Right ventricle myocardium superior (tissue), 1 donor: Measurements from ENCODE around the gene FARP1. TPM values are rescaled to one million over a fixed set of nuclear protein-coding genes. Genes with fewer than 3 reads are reported as not detected.

Source experiments
- ATAC-seq: fragments of 200-7000 bp; cut with Tn5 transposase; one replicate; pipeline ENCODE4 v1.9.1; 2020; ENCODE audit warnings: mild to moderate bottlenecking; ENCODE audit not compliant: poor library complexity
- DNase-seq: peaks from one replicate; pipeline ENCODE4 v3.0.0-alpha.2; 2020
- intact Hi-C: fragments of 100-400 bp; cut with DNase I; formaldehyde crosslinking; loops from one replicate; pipeline ENCODE4 v1.11.2; 2022
- total RNA-seq: library from RNA; stranded (reverse); fragmentation: NEBNext Ultra II Directional; extraction: Animal tissue kit (Norgen Biotek cat#: 25700); gene quantifications from one replicate; pipeline ENCODE4 v1.2.1, GENCODE V29; 2021
- donor health status: DM: no; HTN: yes; CAD: no; lungs with severe emphysema.

Gene FARP1
- total RNA-seq, 1 donor from 2014 or later, result 11.1 TPM

DNA sequence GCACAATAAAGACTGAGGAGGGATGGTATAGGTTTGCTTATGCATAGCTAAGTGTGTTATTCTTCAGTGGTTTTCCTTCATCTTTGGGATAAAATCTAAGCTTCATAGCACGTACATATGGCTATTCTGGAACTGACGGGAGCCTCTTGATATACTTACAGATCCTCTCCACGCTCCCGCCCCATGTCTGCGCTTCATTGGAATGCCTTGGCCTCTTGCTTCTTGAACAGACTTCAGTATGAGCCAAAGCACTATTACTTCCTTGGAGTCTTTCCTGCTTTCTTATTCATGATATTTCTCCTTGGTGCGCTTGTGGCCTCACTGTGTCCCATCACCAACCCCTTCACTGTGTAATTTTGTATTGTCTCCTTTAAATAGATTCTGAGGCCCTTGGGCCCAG is 145.3 kb downstream of the FARP1 start:
- no peak for ATAC-seq
- intact Hi-C loops, result no loop called here

DNA sequence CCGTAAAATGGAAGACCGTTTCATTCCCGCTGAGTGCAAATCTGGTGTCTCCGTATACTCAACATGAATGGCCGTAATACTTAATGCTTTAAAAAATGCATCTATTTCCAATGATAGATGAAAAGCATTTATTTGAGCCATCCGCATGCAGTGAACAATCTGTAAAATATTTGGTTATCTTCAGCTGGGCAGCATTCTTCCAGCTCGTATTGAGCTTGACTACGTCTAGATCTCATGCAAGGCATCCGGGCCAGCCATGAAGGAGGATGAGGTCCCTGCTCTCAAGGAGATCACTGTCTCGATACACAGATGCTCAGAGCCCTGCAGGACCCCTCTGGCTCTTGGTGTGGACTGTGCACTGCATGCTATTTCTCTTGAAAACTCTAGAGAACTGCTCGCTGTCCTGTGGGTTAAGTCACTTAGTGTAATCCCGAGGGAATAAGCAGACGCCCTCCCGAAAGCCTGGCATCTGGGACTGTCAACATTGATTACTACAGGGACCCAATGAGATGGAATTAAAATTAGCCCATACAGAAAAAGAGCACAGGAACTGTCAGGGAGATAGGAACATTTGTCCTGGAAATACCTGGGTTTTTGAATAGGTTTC is 146.5 kb downstream of the FARP1 start:
- no peak for DNase-seq
- ATAC-seq, result no peak
- intact Hi-C loops, result no loop called here

More for the DNA sequence above, 145.3 kb downstream of the FARP1 start:
- DNase-seq, result no peak

DNA sequence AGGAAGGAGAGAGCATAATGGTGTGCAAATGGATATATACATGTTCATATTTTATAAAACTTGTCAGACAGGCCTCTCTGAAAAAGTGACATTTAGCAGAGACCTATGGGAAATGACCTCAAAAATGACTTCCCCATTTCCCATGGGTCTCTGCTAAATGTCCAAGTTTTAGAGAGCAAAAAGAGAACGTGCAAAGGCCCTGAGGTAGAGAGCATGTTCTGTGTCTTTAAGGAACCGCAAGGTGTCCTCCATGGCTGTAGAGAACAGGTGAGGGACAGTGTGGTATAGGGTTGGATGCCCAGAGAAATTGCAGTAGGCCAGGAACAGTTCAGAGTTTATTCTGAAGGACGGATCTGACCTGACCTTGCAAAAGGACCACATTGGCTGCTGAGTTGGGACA is 147.4 kb downstream of the FARP1 start:
- intact Hi-C loops, result no loop called here
- no peak for ATAC-seq
- DNase-seq, result no peak

DNA sequence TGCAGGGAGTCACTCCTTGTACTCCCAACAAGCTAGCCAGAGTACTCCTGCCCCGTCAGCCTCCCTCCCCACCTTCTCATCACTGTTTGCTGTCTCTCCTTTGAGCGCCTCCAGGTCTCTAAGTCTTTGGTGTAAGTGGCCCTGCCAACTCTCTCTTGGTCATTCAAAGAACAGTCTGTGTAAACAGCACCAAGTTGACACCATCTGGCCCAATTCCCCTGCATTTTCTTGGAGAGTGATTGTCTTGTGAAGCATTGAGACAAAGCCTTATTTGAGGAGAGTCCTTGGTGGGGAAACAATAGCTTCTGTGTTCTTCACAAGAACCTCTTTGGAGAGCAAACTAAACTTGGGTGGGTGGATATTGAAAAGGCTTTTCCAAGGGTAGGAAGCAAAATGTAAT is 148.8 kb downstream of the FARP1 start:
- DNase-seq, result no peak
- no peak for ATAC-seq
- intact Hi-C loops, result no loop called here

DNA sequence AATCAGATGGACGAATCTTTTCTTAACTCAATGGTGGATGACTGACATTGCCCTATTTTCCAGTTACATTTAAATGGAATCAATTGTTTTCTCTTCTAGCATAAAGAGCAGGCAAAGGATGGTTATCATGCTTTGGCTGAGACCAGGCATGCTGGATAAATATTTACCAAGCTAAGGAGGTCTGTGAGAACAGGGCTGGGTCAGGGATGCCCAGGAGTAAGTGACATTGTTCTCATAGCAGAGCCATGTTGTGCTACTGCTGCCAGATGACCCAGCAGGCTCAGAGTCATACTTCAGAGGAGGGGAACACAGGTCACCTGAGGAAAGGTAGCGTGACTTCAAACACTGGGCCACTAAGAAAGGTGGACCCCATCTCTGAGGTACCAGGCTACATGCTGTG is 150.2 kb downstream of the FARP1 start:
- intact Hi-C loops, result no loop called here
- DNase-seq, result no peak
- ATAC-seq, result no peak

DNA sequence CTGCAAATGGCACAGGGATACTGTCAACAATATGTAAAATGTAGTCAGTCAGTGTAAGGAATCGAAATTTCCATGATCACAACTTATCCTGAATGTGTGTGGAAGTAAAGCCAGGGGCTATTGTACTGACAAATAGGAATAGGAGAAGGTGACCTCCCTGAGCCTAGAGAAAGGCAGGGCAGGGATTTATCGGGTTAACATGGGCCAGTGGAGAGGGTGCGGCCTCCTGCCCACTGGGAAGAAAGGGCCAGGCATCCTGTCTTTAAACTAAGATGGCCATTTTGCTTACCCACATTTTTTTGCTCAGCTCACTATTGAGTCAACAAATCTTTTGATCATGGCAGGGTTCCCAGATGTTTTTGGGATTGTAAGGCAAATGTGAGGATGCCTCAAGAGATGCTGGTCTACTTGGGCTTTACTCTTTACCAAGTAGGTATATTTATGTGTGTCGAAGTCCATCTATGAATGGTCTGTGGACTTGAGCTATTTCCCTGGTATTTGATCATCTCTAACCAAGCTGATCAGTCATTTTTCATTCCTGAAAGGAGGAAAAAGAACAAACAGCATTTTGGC is 150.8 kb downstream of the FARP1 start:
- DNase-seq (no peak), ATAC-seq (no peak)
- intact Hi-C loops, result no loop called here

DNA sequence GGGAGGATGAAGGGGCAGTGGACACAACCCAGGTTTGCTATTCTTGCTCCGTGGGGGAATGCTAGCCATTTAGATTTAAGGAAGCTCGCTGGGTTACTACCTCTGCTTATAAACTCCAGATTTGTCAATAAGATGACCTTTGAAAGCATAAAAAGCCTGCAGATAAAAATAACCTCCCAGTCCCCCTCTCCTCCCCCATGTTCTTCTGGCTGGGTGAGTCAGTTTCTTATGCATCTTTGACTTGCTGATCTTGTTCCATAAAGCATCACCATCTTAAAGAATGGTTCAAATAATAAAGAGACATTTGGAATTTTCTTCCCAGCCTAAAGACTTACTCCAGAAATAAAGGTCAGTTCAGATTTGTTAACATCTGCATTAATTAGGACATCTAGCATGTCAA is 152.5 kb downstream of the FARP1 start:
- intact Hi-C loops, result no loop called here

DNA sequence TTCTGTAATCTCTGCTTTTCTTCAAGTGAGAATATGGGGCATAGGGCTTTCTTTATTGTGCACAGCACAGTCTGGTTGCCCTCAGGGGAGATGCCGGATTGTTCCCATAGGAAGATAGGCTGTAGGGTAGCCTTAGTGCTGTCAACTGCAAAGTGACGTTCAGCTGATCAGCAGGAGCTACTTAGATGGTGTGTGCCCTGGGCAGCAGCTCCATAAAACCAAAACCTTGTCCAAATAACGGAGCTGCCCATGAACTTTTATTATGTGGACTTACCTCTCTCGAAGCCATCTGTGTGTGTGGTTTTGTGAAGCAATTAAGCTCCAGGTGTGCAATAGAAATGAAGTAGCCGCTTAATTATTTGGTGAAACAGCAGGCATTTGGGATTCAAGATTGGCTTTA is 154.2 kb downstream of the FARP1 start:
- intact Hi-C loops, result no loop called here
- DNase-seq (no peak), ATAC-seq (no peak)

More for the DNA sequence above, 152.5 kb downstream of the FARP1 start:
- ATAC-seq (no peak), DNase-seq (no peak)

DNA sequence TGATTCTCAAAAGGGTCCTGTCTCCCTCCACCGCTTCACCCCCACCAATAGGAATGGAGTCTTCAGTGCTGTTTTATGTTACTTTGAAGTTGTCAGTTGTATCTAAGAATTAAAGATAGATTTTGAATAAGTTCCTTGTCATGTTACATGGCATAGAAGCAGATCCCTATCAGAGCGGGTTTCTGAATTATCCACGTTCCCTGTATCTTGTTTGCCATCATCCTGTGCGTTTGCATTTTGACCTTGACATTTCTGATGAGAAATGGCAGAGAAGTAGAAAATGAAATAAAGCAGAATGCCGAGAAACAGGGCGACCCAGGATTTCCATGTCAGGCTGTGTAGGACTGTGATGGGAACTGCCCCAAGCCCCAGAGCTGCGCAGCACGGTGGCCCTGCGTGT is 154.9 kb downstream of the FARP1 start:
- ATAC-seq (no peak), DNase-seq (no peak)
- intact Hi-C loops, result no loop called here

DNA sequence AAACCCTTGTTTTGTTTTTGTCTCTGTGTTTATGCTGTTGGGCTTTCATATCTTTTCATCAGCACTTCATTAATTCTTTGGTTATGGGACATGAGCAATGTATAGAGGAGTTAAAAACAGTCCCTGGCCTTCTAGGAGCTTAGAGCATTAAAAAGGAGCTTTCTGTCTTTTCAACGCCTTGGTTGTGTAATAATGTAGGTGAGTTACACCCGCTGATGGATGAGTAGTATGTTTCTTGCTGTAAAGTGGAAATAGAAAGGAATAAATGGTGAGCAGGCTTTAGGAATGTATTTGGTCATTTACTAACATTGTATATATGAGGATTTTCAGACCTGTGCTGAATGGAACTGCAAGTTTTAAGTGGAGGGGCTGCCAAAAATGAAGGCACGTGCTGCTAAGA is 155.7 kb downstream of the FARP1 start:
- intact Hi-C loops, result no loop called here
- no peak for ATAC-seq

DNA sequence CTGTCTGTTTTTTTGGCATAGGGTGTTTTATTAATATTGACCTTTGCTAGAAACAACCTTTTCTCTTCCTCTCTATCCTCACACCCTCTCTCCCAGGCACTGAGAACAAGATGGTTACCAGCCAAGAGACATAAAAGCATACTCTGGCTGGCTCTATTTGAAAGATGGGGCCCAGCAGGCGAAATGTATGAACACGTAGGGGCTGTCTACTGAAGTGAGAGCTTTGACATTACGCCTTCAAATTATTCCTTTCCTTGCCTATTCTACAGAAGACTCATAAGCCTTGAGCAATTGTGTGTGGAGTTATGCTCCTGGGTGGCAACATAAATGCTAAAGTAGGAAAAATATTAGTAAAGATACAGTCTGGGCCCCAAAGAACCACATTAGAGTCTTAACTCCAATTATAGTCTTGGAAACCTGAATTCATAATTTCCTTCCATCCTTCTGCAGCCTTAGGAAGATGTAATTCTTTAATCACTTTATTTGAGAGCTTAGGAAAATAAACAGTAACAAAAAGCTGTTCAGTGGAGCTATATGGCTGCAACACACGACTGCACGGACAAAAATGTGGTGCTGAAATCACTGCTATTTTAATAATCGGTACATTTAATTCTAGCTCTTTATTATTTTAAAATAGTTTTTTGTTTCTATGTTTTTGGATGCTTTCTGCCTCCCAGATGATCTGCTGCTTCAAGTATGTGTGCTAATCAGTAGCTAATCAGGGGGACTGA is 156.5 kb downstream of the FARP1 start:
- DNase-seq, result no peak
- ATAC-seq, result no peak
- intact Hi-C loops, result no loop called here

More for the DNA sequence above, 155.7 kb downstream of the FARP1 start:
- DNase-seq, result no peak

DNA sequence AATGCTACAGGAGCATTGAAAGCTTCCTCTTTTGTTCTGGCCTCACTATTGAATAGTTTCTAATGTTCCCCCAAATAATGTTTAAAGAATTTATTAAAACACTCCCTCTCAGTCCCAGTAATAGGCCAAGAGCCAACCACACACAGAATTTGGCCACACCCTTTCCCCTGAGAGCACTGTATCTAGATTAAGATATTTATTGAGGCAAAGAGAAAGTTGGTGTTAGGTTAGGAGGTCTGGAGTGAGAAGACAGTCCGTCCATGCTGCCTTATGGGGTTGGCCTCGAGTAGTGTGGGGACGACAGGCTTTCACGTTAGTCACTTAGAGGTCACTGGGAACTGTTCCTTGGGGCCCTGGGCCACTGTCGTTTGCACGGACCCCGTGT is 157.1 kb downstream of the FARP1 start:
- intact Hi-C loops, result no loop called here
- ATAC-seq, result peak; percentile 34

DNA sequence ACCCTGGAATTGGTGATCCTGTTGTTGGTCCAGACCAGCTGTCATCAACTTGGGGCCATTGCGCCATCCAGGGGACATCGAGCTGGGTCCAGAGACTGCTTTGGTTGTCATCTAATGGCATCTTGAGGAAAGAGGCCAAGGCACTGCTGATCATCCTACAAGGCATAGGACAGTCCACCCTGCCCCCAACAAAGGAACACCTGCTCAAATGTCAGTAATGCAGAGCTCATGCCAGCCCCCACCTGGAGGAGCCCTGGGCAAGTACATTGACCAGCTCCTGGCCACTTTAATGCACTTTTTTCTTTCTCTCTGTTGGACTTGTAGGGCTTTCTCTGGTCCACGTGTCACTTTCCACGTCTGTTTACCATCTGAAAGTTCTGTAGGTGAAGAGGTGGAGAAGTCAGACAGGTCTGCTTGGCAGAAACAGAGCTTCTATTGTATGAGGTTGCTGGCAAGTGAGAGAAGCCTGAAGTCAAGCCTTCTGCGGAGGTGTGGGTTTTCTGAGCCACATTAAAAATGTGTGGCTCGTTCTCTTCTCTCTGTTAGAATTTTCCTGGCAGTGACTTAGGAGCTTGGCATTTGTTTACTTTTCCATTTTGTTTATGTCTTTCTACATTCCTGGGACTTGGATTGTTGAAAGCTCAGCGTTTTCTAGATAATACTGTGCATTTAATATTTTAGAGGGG is 158.2 kb downstream of the FARP1 start:
- intact Hi-C loops, result no loop called here
- ATAC-seq (no peak), DNase-seq (no peak)

More for the DNA sequence above, 157.1 kb downstream of the FARP1 start:
- no peak for DNase-seq

DNA sequence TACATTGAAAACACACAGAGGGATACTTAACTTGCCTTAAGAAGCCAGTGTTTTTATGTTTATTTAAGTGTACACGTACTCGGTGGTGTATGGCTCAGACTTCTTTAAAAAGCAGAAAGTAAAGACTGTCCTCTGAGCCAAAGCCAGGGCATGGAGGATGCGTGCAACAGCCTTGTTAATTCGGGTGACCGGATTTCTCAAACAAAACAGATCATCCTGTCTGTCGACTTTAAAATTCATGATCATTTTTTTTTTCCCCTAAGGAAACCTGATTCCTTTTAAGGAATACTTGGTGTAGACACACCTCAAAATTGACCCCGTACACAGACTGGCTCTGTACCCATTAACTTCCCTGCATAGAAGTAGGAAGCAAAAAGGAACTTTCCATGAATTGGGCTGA is 158.8 kb downstream of the FARP1 start:
- intact Hi-C loops, result no loop called here
- DNase-seq (no peak), ATAC-seq (no peak)

DNA sequence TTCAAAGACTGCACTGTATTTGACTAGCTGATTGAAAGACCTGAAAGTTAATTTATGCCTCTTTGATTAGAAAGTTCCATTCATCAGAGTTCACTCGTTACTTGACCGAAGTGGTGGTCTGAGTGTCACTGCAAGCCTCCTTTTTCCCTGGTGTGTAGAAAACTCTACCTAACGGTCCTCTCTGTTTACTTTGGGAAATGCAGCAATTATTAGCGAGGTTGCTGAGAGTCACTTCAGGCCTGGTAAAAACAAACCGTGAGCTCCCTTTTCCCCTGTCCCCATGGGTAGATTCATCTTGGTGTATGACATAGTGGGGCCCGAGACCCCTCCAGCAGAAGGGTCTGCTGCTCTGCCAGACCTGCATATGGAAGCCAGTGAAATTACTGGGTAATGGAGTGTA is 161.0 kb downstream of the FARP1 start:
- no peak for DNase-seq
- intact Hi-C loops, result no loop called here
- no peak for ATAC-seq

DNA sequence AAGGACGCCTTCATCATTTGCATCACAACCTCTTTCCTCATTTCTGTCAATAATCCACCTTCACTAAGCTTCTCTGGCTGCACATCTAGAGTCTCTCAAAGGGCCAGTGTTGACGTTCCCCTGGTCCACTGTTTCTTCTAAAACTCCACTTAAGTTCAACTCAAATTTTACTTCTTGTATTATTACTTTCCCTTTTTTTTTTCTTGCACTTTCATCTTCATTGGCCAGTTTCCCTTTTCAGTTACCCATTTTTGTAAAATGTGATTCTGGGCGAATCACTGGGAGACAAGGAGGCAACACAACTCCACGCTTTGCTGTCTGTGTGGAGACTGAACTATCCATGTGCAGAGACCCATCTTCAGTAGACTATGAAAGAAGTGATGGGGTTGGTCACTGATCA is 162.8 kb downstream of the FARP1 start:
- DNase-seq, result no peak
- no peak for ATAC-seq
- intact Hi-C loops, result no loop called here

DNA sequence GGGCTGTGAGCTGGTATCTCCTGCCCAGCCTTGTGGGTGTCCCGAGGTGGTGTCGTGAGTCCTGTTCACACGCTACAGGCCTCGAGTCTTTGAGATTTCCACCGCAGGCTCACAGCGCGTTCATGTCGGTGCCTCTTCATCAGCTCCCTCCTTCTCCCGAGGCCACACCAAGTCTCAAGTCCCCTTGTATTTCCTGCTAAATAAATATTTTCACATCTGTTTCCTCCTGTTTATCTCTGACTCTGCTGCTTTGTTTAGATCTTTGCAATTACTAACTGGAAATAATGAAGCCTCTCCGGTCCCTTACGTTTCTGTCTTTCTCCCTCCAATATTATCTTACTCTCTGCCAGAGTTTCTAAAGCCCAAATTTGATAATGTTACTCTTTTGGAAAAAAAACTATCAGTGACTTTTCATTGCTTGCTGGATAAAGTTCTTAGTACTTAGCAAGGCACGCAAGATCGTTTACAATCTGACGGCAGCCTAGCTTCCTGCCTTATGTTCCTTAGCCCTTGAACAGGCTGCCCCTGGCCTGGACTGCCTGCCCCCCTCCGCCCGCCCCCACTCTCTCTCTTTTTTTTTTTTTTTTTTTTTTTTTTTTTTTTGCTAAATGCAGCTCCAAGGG is 164.7 kb downstream of the FARP1 start:
- DNase-seq (no peak), ATAC-seq (peak; percentile 76)
- intact Hi-C loops, result no loop called here

DNA sequence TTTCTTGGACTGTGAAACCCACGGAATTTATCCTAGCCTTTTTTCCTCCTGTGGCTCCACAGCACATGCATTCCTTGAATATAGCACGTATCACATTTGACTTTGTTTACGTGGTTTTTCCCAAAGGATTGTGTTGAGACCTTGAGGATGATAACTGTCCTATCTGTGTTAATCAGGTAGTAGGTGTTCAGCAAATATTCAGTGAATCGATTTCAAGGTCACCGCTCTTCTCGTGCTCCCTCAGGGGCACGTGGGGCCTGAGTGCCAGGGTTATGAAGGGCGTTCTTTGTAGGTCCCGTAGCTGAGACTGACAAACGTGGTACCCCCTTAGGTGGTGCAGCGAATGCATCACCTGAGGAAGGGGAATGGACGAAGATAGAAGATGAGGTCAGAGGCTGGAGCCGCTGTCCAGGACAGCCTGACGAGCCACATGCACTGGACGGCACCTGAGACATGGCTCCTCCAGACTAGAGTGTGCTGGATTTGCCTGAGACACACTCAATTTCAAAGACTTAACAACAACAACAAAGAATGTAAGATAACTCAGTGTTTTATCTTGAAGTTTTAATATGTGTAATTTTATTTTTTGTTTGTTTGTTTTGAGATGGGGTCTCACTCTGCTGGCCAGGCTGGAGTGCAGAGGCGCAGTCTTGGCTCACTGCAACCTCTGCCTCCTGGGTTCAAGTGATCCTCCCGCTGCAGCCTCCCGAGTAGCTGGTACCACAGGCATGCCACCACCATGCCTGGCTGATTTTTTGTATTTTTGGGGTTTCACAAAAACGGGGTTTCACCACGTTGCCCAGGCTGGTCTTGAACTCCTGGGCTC is 165.4 kb downstream of the FARP1 start:
- ATAC-seq (no peak), DNase-seq (no peak)
- intact Hi-C loops, result no loop called here
